Hypothalamus (tissue), 51 donors: ENCODE data around the gene PRSS27.
"Not testable (repeated sequence)": the region's sequence is repeated elsewhere in the genome, so short reads cannot be mapped to it uniquely, and the experiment has no call there.

Experiments
- DNase-seq, 51 donors: peaks; one replicate each; lab custom pipeline; 2025; lab: John Stamatoyannopoulos, UW

Gene PRSS27

DNA sequence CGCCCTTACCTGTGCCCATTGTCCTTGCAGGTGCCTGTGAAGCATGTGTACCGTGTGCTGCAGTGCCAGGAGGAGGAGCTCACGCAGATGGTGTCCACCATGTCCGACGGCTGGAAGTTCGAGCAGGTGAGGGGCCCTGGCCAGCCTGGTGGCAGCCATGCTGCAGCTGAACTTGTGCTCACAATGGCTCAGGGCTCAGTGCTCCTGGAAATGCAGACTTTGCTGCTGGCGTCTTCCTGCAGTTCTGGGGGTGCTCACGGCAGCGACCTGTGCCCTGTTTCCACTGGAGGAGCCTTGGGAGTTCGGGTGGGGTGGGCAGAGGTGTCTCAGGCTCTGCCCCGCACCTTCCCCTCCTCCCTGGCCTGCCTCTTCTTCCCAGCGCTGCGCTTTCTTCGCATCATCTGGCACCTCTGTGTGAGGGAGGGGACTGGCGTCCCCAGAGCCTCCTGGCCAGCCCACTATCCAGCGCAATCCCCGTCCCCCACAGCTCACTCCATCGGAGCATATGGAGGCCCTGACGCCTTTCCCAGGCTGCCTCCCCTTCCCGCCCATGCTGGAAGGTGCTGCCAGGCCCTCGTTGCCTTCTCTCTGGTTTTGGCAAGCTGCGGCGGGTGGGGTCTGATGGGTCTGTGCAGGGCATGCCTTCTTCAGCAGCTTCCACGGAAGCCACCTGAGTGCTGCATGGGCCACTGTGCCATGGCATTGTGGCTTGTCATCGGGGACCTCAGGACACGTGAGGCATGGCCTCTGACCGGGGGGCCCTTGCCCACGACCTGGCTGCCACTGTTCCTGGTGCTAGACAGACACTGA, 20.0 kb downstream of the PRSS27 start:
- no peak for DNase-seq

DNA sequence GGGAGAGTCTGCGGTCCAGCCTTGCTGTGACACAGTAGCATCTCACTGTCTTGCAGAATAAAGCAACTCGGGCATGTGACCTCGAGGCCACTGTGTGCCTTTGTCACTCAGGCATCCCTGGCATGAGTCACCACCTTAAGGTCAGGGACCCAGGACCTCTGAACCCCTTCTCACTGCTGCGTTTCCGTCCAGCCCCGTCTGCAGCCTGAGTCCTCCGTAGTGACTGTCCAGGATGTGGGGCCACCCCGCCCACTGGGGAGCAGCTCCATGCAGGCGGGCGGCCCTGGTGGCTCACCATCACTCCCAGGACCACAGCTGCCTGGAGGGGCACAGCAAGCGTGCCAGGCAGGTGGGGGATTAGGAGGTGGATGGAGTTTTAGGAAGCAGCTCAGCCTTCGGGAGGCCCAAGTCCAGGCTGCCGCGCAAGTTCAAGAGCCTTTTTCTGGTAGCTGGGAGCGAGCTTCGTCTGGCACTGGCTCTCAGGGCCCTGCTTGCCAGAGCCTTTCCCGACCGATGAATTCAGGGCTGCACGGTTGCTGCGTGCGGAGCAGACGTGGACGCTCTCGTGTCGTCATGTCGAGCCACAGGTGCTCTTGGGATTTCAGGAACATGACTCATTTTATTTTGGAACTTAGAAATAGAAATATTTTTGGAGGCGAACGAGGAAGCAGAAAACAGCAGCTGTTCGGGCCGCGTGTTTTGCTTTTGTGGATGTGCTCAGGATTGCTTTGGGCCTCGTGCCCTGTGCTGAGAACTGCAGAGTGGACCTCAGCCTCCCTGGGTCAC, 20.9 kb downstream of the PRSS27 start:
- DNase-seq, result peak in 1 of 51 donors; percentile 30

DNA sequence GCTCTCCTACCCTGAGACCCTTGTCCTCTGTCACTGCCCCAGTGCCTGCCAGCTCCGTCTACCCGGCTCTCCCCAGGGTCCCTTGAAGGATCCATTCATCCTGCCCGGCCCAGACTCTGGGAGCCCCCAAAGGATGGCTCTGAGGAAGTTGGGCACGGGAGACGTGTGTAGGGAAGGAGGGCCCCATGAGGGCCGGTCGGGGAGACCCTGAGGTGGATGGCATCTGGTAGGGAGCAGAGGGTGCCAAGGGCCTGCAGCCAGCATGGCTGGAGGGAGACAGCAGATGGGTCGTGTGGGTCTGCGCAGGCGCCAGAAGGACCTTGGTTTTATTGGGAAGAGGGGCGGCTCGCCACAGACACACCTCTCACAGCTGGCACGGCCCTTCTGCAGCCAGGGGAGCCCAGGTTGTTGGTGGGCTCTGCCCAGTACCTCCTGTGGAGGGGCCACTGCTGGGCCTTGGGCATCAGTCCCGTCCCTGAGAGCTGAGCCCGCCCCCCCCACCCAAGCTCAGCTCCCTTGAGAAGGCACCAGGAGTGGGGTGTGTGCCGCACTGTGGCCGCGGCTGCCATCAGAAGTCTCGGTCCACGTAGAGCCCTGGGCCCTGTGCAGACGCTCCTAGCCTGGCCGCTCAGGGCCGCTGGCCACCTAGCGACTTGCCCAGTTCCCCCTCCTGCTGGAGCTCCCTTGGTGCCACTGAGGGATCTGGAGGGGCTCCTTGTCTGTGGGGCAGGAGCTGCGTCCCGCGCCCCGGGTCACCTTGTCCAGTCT, 21.7 kb downstream of the PRSS27 start:
- DNase-seq, result no peak

DNA sequence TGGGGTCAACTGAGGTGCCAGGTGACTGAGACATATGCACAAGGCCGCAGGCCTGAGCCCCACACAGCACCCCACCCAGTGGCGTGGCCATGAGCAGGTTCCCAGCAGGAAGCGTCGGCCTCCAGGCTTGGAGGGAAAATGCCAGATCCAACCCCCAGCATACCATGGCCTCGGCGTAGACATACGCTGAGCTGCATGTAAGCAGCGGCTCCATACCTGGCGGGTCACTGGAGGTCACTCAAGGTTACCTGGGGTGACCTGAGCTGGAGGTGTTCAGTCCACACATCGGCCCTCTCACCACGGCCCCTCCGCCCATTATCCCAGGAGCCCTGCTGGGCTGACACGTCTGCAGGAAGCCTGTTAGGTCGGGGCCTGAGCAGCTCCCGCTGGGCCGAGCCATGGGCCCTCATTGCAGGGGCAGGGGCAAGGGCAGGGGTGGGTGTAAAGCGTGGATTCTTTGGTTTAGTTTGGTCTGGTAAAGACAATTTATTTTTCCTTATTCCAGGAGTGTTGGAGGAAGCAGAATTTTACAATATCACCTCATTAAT, 22.5 kb downstream of the PRSS27 start:
- no peak for DNase-seq

DNA sequence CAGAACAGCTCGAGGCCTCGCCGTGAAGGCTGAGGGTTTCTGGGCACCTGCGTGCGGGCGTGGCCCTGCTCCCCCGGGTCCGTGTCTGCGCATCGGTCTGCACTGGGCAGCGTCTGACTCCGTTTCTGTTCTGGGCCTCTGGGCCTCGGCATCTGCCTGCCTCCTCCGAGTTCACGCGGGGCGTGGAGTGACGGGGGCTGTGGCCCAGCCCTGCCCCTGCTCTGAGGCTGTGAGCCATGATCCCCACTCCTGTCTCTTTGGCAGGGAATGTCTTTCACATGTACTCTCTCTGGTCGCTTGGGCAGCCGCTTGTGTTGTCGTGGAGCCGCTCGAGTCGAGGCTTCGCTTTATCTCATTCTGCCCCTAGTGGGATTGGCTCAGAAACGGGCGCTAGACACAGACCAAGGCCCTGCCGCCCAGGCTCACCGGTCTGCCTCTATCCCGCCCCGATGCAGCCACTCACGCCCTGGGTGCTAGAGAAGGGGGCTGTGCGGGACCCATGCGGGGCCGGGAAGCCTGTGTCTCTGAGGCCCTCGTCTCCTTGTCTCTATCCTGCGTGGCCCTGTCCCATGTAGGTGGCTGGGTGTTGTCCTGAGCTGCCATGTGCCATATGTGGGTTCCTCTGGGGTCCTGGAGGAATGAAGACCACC, 23.3 kb downstream of the PRSS27 start:
- DNase-seq, result not testable (repeated sequence)

DNA sequence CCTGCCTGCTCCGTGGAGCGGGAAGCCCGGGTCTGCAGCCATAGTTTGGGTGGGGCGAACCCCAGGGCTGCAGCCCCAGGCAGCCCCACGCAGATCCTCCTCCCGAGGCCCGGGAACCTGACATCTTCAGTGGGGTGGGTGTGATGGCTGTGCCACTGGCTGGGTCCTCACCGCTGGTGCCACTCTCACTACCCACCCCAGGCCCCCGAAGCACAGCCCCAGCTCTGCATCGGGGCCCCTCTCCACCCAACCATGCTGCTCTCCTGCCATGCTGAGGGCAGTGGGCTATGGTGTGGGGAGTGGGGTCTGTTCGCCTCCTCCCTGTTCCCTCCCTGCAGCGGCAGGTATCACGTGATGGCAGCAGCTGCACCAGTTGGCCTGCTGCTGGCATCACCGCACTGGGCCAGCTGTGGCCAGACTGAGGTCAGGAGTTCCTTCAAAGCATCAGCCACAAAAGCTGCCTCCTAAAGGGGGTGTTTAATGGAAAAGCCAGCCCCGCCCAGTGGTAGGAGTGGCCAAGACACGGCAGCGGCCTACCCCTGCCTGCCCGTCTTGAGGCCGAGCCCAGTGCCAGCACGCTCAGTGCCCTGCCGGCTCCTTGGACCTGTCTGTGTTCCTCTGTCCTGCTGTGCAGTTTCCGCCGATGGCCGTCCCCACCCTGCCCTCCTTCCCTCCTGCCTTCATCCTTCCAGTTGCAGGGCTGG, 26.9 kb downstream of the PRSS27 start:
- peak in 48 of 51 donors; percentile 10 to 84 (median 58) for DNase-seq

DNA sequence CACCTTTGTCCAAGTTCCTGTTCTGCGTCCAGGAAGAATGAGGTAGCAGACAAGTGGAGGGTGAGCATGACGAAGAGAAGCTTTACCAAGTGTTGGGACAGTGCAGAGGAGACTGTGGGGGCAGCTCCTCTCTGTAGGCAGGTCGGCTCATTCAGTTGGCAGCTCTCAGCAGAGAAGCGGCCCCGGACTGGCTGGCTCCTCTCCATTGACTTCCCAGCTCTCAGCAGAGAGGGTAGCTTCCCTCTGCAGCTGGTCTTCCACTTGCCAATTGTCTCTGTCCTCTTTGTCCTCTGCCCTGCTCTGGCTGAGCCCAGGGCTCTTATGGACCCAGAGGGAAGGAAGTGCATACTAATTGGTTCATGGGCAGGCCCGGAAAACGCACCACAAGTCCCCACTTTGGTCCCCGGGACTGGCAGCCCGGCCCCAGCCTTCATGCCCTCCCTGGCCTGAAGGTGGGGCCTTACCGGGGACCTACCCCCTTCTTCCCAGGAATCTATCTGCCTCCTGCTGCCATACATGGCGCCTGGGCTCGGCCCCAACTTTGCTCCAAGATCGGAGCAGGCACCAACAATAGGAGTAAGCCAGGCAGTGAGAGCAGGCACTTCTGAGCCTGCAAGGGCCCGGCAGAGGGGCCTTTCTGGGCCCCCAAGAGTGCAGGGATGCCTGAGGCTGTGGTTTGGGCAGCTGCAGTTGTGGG, 27.6 kb downstream of the PRSS27 start:
- DNase-seq, result peak in 49 of 51 donors; percentile 17 to 86 (median 62)

DNA sequence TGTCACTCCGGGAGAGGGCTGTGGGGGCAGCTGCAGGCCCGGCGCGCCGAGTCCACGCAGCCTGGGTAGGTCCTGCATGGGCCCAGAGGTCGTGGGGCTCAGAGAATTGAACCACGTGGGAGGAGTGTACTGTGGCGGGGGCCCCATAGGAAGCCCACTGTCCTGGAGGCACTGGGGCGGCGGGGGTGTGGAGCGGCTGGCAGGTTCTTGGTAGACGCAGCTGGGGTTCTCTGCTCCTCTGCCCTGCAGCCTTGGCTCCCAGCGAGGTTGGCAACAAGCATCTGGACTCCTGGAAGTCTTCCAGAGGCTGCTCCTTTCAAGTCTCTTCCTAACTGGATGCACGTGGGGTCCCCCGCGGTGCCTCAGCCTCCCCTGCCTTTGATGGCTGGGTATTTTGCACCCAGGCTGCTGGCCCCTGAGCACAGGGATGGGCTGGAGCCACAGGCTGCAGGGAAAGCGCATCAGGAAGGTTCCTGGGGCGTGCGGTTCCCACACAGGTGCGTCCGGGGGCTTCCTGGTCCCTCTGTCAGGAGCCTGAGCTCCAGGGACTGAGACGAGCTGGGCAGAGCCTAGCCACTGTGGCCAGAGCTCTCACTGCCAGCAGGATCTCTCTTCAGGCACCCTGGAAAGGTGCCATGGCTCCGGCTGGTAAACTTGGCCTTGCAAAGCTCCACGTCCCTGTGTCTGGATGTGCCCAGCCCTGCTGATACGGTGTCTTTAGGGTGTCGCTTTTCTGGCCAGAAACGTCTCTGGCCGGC, 28.4 kb downstream of the PRSS27 start:
- peak in 27 of 51 donors; percentile 3 to 70 (median 44) for DNase-seq

DNA sequence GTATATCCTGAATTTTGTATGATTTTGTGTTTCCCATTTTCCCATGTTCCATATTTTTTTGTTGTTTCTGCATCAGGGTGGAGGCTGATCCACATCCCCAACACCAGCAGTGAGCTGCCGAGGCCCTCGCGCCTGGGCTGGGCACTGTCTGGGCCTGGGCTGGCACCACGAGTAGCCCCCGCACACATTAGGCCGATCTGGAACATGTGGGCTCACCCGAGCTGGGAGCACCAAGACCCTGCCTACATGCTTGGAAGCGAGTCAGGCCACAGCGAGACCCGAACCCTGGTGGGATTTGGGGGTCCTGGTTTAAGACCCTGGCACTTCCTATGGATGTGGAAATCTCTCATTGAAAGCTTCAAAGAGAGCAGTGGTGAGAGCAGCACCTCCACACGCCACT, 29.2 kb downstream of the PRSS27 start:
- DNase-seq, result no peak

DNA sequence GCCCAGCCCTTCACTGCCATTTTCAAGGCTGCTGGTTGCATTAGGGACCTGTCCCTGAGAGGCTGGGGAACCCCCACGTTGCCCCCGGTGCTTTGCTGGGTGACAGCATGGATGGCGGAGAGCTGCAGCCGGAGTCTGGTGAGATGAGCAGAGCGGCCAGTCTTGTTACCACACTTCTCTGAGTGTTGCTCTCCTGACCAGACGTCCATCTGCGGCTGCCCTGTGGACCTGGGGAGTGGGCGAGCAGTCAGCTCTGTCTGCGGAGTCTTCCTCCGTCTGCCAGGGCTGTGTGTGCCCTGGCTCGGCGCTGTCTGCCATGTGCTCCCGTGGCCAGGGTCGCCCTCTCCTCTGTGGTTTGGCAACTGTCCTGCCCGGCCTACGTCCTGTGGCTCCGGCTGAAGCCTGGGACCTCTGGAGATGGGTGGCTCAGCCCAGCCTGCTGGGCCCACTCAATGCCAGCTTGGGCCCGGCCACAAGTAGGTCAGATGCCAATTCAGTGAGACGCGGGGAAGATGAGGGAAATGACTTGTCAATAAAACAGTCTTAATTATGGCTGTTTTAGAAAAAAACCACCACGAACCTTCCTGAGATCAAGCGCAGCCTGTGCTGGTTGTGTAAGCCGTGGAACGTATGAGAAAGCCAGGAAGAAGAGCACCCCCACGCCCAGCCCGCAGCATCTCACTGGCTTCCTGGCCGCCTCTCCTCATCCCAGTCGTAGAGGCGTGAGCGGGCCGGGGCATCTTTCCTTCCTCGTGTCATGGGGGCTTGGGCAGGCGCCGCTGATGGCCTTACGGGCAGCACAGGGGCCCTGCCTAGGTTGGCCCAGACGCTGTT, 29.8 kb downstream of the PRSS27 start:
- DNase-seq, result peak in 12 of 51 donors; percentile 1 to 34 (median 16)

DNA sequence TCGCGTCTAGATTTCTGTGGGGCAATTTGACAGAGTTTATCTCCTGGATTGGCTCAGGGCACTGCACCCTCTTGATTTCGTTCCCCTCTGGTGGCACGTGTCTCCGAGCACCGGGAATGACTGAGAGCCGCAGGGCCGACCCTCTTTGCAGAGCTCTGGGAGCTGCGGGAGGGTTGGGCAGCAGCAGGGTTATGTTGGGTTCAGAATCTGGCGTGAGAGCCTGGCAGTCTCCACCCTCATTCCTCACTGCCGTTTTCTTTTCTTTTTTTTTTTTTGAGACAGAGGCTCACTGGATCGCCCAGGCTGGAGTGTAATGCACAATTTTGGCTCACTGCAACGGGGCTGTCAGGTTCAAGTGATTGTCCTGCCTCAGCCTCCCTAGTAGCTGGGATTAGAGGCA, 30.6 kb downstream of the PRSS27 start:
- DNase-seq, result not testable (repeated sequence)

DNA sequence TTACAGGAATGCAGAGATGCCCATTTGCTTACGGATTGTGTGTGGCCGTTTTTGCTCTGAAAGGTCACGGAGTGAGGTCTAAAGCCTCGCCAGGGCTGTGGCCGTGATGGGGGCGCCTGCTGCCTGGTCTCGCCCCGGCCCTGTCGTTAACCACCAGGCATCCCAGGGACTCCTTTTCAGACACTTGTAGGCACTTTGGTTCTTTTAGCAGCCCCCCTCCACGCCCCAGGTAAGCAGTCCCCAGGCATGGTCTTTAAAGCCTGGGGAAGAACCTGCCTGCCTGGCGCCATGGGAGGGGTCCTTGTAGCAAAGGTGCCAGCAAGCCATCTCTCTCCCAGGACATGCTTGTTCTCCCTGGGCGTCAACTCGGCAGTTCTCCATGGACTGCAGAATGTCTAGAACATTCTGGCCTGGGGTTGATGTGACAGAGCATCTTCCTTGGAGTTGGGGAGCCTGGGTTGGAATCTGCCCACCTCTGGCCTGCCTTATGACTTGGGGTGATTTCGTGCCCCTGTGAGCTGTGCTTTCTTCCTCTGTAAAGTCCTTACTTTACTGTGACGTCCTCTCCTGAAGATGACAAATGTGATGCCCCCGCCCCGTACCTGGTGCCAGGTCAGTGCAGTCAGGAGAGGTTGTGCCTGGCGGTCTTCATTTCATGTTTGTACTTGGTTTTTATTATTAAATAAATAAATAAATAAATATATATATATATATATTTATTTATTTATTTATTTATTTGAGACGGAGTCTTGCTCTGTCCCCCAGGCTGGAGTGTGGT, 32.3 kb downstream of the PRSS27 start:
- DNase-seq, result no peak

DNA sequence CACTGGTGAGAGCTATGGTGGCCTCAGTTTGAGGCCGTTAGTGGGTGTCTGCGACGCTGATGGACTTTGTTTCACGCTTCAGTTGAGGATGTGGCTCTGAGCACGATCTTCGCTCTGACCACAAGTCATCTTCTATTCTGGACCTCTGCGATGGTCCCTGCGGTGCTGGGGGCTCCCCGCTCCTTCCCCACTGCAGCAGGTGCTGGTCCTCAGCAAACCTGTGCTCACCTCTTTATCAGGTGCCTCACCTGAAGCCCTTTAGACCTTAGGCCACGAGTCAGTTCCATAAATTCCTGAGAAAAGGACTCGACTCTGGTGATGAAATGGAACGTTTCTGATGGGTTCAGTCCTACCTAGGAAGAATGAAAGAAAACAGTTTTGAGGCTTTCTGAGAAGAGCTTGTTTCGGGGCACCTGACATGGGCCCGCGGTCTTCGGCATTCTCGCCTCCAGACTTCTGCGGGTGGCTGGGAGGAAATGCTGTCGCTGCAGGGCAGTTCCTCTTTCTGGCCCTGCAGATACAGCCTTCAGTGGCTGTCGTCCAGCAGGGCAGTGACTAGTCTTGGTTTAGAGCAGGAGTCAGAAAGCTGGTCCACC, 33.0 kb downstream of the PRSS27 start:
- DNase-seq, result peak in 8 of 51 donors; percentile 6 to 25 (median 18)

DNA sequence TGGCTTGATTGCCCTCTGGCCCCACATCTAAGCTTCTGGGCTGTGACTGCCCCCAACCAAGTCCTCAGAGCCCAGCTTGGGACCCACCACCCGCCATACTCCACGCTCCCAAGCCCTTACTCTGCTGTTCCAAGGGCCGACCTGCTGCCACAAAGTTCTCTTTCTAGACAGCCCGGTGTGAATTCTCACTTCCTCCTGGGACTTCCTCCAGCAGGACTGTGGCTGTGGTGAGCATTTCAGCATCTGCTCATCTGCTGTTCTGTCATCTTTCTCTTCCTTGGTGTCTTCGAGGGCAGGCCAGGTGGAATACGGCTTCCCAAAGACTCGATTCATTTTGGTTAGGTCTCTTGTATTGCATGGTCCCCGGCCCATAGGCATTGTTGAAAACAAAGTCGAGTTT, 33.9 kb downstream of the PRSS27 start:
- DNase-seq, result not testable (repeated sequence)

DNA sequence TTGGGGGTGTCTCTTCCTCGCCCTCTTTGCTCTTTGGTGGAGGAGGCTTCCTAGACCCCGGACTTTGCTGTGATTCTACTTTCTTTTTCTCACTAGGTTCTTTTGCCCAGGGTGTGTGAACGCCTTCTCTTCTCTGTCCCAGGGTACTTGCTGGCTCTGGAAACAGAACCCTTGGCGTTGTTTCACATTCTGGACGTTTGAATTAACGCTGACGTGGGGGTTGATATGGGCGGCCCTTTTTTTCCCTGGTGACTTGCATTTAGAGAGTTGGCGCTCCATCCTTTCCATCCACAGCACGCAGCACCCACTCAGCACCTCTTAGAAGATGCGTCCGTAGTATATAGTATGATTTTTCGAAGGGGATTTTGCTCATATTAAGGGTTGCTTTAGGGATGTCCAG, 37.0 kb downstream of the PRSS27 start:
- DNase-seq, result not testable (repeated sequence)
